ENCODE measurements around the gene SLIT2.

DNA sequence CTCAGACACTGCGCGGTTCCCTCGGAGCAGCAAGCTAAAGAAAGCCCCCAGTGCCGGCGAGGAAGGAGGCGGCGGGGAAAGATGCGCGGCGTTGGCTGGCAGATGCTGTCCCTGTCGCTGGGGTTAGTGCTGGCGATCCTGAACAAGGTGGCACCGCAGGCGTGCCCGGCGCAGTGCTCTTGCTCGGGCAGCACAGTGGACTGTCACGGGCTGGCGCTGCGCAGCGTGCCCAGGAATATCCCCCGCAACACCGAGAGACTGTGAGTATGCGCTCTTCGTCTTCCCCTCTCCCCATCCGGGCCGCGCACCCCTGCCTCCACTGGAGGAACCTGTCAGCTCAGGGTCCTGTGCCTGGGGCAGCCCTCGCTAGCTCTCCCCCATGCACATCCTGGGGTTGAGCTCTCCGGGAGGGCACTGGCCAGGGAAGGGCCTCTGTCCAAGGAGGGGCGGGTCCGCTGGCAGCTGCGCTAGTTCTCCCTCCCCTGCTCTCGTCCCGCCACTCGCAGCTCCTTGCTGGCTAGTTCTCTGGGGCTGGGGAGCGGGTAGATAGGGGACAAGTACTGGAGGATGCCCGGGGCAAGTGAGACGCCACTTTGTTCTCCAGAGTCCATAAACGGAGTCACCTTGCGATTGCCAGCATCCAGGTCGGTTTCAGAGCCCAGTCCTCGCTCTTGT is 2.2 kb downstream of the SLIT2 start:
- no peak for TF ChIP-seq POLR2A (IDR thresholded peaks at IDR 0.05)
- TF ChIP-seq, protein P1, sequence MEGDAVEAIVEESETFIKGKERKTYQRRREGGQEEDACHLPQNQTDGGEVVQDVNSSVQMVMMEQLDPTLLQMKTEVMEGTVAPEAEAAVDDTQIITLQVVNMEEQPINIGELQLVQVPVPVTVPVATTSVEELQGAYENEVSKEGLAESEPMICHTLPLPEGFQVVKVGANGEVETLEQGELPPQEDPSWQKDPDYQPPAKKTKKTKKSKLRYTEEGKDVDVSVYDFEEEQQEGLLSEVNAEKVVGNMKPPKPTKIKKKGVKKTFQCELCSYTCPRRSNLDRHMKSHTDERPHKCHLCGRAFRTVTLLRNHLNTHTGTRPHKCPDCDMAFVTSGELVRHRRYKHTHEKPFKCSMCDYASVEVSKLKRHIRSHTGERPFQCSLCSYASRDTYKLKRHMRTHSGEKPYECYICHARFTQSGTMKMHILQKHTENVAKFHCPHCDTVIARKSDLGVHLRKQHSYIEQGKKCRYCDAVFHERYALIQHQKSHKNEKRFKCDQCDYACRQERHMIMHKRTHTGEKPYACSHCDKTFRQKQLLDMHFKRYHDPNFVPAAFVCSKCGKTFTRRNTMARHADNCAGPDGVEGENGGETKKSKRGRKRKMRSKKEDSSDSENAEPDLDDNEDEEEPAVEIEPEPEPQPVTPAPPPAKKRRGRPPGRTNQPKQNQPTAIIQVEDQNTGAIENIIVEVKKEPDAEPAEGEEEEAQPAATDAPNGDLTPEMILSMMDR (IDR thresholded peaks at IDR 0.05) = no peak
